HepG2 (cell line): ENCODE data around the gene SOX4. TPM values are rescaled to one million over a fixed set of nuclear protein-coding genes. Genes with fewer than 3 reads are reported as not detected.

Experiments
- CENPT ChIP-seq: sonication (generic); formaldehyde crosslinking; IDR thresholded peaks from 2 replicates; pipeline ENCODE4 v1.8.0; 2022; ENCODE audit warnings: low read depth, mild to moderate bottlenecking, moderate library complexity, missing genetic modification reagents
- CREB1 ChIP-seq, 2 experiments: fragments of 450-650 bp in 1 of 2; IDR thresholded peaks; 2 replicates each; pipeline ENCODE4 v1.6.1; 2016 to 2017; ENCODE audit warnings: control low read depth in 1 of 2, mild to moderate bottlenecking in 1 of 2, missing compliant biosample characterization in 1 of 2, missing genetic modification characterization in 1 of 2
- GABPB1 ChIP-seq: IDR thresholded peaks from 2 replicates; pipeline ENCODE4 v1.6.1; 2016; ENCODE audit warnings: mild to moderate bottlenecking, missing genetic modification reagents, moderate library complexity, missing compliant biosample characterization
- GLI4 ChIP-seq: sonication (generic); formaldehyde crosslinking; IDR thresholded peaks from 2 replicates; pipeline ENCODE4 v1.5.1; 2020; ENCODE audit warnings: missing genetic modification reagents, mild to moderate bottlenecking, moderate library complexity, borderline replicate concordance
- GPBP1L1 ChIP-seq: sonication (generic); formaldehyde crosslinking; IDR thresholded peaks from 2 replicates; pipeline ENCODE4 v1.5.0; 2020; ENCODE audit warnings: mild to moderate bottlenecking, missing genetic modification reagents
- HDAC1 ChIP-seq: sonication (generic); formaldehyde crosslinking; IDR thresholded peaks from 2 replicates; pipeline ENCODE4 v1.5.1; 2020; ENCODE audit warnings: mild to moderate bottlenecking, missing genetic modification reagents
- HOXA7 ChIP-seq: sonication (generic); formaldehyde crosslinking; IDR thresholded peaks from 2 replicates; pipeline ENCODE4 v1.8.1; 2022; ENCODE audit warnings: mild to moderate bottlenecking, missing genetic modification reagents, moderate library complexity
- MBNL3 ChIP-seq: fragments of 250-450 bp; sonication (Bioruptor Pico); conservative IDR thresholded peaks from 2 replicates; pipeline ENCODE4 v1.8.0; 2022; ENCODE audit warnings: mild to moderate bottlenecking, inconsistent platforms
- MLLT10 ChIP-seq: sonication (generic); formaldehyde crosslinking; IDR thresholded peaks from 2 replicates; pipeline ENCODE4 v1.4.0; 2020; ENCODE audit warnings: missing genetic modification reagents
- RFX3 ChIP-seq: IDR thresholded peaks from 2 replicates; pipeline ENCODE4 v1.6.1; 2016; ENCODE audit warnings: missing biosample characterization, missing genetic modification reagents
- SAP130 ChIP-seq: IDR thresholded peaks from 2 replicates; pipeline ENCODE4 v1.6.1; 2016; ENCODE audit warnings: low read depth
- SMAD1 ChIP-seq: sonication (generic); formaldehyde crosslinking; IDR thresholded peaks from 2 replicates; pipeline ENCODE4 v1.4.0; 2020; ENCODE audit warnings: missing genetic modification reagents, low read depth, mild to moderate bottlenecking, borderline replicate concordance
- SNAI1 ChIP-seq: sonication (generic); formaldehyde crosslinking; IDR thresholded peaks from 2 replicates; pipeline ENCODE4 v1.5.0; 2020; ENCODE audit warnings: mild to moderate bottlenecking, missing genetic modification reagents, borderline replicate concordance
- SOX5 ChIP-seq: IDR thresholded peaks from 2 replicates; pipeline ENCODE4 v1.6.1; 2016; ENCODE audit warnings: borderline replicate concordance
- SRSF9 ChIP-seq: fragments of 200-400 bp; formaldehyde crosslinking; IDR thresholded peaks from 2 replicates; pipeline ENCODE4 v1.6.1; 2018; ENCODE audit warnings: borderline replicate concordance, mild to moderate bottlenecking, low read depth, low read length; ENCODE audit not compliant: insufficient read depth, poor library complexity, severe bottlenecking
- ZBTB43 ChIP-seq: sonication (generic); formaldehyde crosslinking; conservative IDR thresholded peaks from 2 replicates; pipeline ENCODE4 v1.4.0; 2020; ENCODE audit warnings: missing genetic modification reagents
- ZNF24 ChIP-seq: fragments of 450-650 bp; IDR thresholded peaks from 2 replicates; pipeline ENCODE4 v1.6.1; 2017; ENCODE audit warnings: antibody characterized with exemption, mild to moderate bottlenecking
- ZNF350 ChIP-seq: sonication (generic); formaldehyde crosslinking; IDR thresholded peaks from 2 replicates; pipeline ENCODE4 v1.4.0; 2020; ENCODE audit warnings: mild to moderate bottlenecking, low read depth, missing genetic modification reagents, borderline replicate concordance
- ZNF354B ChIP-seq: sonication (generic); formaldehyde crosslinking; IDR thresholded peaks from 2 replicates; pipeline ENCODE4 v1.8.0; 2022; ENCODE audit warnings: mild to moderate bottlenecking, missing genetic modification reagents
- ZNF747 ChIP-seq: sonication (generic); formaldehyde crosslinking; IDR thresholded peaks from 2 replicates; pipeline ENCODE4 v1.8.1; 2023; ENCODE audit warnings: missing genetic modification reagents, mild to moderate bottlenecking, borderline replicate concordance
- ZNF768 ChIP-seq: sonication (generic); formaldehyde crosslinking; IDR thresholded peaks from 2 replicates; pipeline ENCODE4 v1.4.0; 2020; ENCODE audit warnings: missing genetic modification reagents
- ZNF816 ChIP-seq: sonication (generic); formaldehyde crosslinking; IDR thresholded peaks from 2 replicates; pipeline ENCODE4 v1.8.0; 2022; ENCODE audit warnings: missing genetic modification reagents, mild to moderate bottlenecking, borderline replicate concordance
- ZSCAN5A ChIP-seq: sonication (generic); formaldehyde crosslinking; IDR thresholded peaks from 2 replicates; pipeline ENCODE4 v1.8.0; 2022; ENCODE audit warnings: mild to moderate bottlenecking, missing genetic modification reagents, borderline replicate concordance
- polyA plus RNA-seq, 8 experiments: library from polyadenylated mRNA; depleted of rRNA in 3 of 8; stranded (reverse) in 7 of 8; unstranded in 1 of 8; fragments of >200 nt; fragmentation: Illumina TruSeq in 4 of 8; extraction: Trizol in 4 of 8; gene quantifications; 2 replicates each; pipeline versions ENCODE4 v1.2.1 to v1.2.3, GENCODE V29; 2011 to 2016; ENCODE audit warnings: low read depth in 4 of 8, missing spikeins in 1 of 8, mixed read lengths in 1 of 8; ENCODE audit not compliant: insufficient read depth in 1 of 8
- total RNA-seq, 5 experiments: library from RNA; depleted of rRNA; stranded (reverse); fragments of >200 nt; fragmentation: Illumina TruSeq; extraction: Trizol; gene quantifications; 2 replicates each; pipeline ENCODE4 v1.2.3, GENCODE V29; 2016; ENCODE audit warnings: low read depth in 1 of 5

Gene SOX4
- total and polyA plus RNA-seq, 2 of the 13 experiments (the other 11 are each of a cell fraction or from before 2014, with no cell fraction given), result 2.6 to 3.4 TPM

GRCh38 chr6:21594416-21595281, 1.1 kb downstream of the SOX4 start (continued):
- TF ChIP-seq ZSCAN5A (CRISPR knock-in tag), result 0 out of 2 replicates have a peak, but pooled peaks have one; percentile 10
- TF ChIP-seq HOXA7, result no peak
- TF ChIP-seq GABPB1 (CRISPR knock-in tag), result peak; percentile 57; the same call in 1 of the 2 replicates
- peak; percentile 36; the same call in 1 of the 2 replicates for TF ChIP-seq ZNF768 (CRISPR knock-in tag)
- TF ChIP-seq MBNL3 (CRISPR knock-in tag), result no peak
- no peak for TF ChIP-seq GLI4
- no peak; the same call in 1 of the 2 replicates for TF ChIP-seq ZNF816 (CRISPR knock-in tag)
- TF ChIP-seq GPBP1L1, result no peak
- TF ChIP-seq ZNF354B (CRISPR knock-in tag), result no peak
- TF ChIP-seq CREB1 (IDR thresholded peaks at IDR 0.05), result no peak
- no peak for TF ChIP-seq CREB1 (CRISPR knock-in tag; IDR thresholded peaks at IDR 0.05)
- TF ChIP-seq MLLT10 (CRISPR knock-in tag), result no peak
- no peak for TF ChIP-seq SOX5
- 0 out of 2 replicates have a peak, but pooled peaks have one; percentile 73 for TF ChIP-seq SNAI1
- no peak for TF ChIP-seq RFX3 (CRISPR knock-in tag)
- TF ChIP-seq SRSF9, result no peak
- no peak for TF ChIP-seq ZNF24
- no peak; the same call in 1 of the 2 replicates for TF ChIP-seq SAP130
- 0 out of 2 replicates have a peak, but pooled peaks have one; percentile 27 for TF ChIP-seq ZBTB43
- TF ChIP-seq SMAD1 (CRISPR knock-in tag), result no peak
- peak; percentile 46; the same call in 1 of the 2 replicates for TF ChIP-seq ZNF350
- TF ChIP-seq CENPT (CRISPR knock-in tag), result peak; percentile 71; the same call in 1 of the 2 replicates
- no peak for TF ChIP-seq ZNF747
- no peak; the same call in 1 of the 2 replicates for TF ChIP-seq HDAC1 (CRISPR knock-in tag)
